NT2/D1 (cell line): ENCODE results near the gene SLC5A12.

Experiments used
- SUZ12 ChIP-seq: IDR thresholded peaks from 2 replicates; pipeline ENCODE4 v1.6.1; 2011; ENCODE audit not compliant: insufficient read length, insufficient read depth; ENCODE audit errors: extremely low read depth
- ZNF274 ChIP-seq: IDR thresholded peaks from 2 replicates; pipeline ENCODE4 v1.6.1; 2011; ENCODE audit warnings: mild to moderate bottlenecking, low read depth, low read length

DNA sequence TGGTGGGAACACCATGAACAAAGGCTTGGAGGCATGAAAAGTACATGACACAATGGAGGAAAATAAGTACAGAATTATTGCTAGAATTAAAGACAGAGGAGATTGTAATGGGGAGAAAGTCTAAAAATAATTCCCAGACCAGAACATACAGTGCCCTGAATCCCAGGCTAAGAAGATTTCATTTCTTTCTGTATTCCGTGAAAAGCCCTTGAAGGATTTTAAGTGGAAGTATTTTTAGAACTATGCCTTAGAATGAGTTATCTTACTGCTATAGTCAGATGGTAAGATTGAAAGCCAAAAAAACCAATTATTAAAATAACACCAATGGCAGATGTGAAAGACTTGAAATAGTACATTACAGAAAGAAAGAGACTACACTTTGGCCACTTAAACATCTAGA lies 36.1 kb upstream of the SLC5A12 start:
- TF ChIP-seq SUZ12 (no peak), ZNF274 (no peak)
